Measurements from ENCODE around the gene CSNK1G1. TPM values are rescaled to one million over a fixed set of nuclear protein-coding genes. Genes with fewer than 3 reads are reported as not detected.

The CSNK1G1 gene
- total and polyA plus RNA-seq, 2 of the 8 experiments (the other 6 are each of a cell fraction or from before 2014, with no cell fraction given): 6.0 to 12.9 TPM

DNA sequence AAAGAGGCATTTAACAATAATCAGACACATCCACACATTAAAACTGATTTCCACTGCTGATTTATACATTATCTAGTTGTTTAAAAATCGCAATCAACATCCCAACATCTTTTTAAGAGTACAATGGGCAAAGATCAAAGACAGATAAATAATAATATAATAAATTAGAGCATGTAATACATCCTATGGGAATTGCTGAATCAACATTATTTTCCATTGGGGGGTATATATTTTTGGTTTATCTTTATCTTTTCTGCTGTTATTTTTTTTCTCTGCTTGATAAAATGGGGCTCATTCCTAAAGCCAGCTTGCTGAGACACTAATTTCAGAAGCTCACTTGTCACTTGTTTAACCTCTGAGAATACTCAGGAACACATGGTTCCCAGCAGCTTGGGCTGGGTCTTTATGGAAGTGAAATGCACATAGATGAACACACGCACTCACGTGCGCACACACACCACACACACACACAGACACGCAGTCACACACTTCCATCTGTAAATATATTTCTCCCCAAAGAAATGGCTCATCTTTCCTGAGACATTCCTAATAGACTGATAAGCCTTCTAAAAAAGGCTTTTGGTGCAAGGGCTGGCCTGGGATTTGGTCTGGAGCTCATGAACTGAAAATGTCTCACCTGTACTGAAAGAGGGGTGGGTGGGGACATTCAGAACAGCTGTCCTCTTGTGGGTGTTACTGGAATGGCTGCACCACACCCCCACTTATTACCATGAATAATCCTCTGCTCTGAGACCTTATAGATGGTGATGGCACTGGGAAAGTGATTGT is 189.7 kb downstream of the CSNK1G1 start:
- Histone ChIP-seq H3K9ac (replicated peaks in 1 of 4; ENCODE audit: extremely low read depth in 1 of 4, low read depth in 3 of 4, low read length in 3 of 4) (no peak overlapping the region), H4K91ac (replicated peaks; ENCODE audit: insufficient read length, low read length) (no peak overlapping the region), H3K56ac (replicated peaks; ENCODE audit: insufficient read length, low read depth, low read length) (no peak overlapping the region), H3K79me1 (ENCODE audit: low read depth, low read length) (no peaks in the 10 kb centered on the region), H3K18ac (ENCODE audit: extremely low read depth, low read length) (no peak overlapping the region), H2BK5ac (ENCODE audit: low read depth, low read length) (no peak overlapping the region), H2AK5ac (ENCODE audit: low read depth, low read length) (no peak overlapping the region), H2BK15ac (ENCODE audit: low read length) (no peak overlapping the region), H3K4me2 (ENCODE audit: insufficient read depth in 1 of 2, low read depth in 2 of 2, low read length in 2 of 2) (no peak overlapping the region), H3K79me2 (ENCODE audit: control insufficient read depth in 1 of 2, insufficient read depth in 2 of 2, low read length in 2 of 2) (peaks cover 0 to 9% of the 10 kb centered on the region in 2 experiments; a peak in 2 of 4 replicates), H3K27me3 (replicated peaks in 1 of 4; ENCODE audit: control insufficient read depth in 3 of 4, extremely low read depth in 1 of 4, insufficient read depth in 3 of 4, low read length in 3 of 4) (no peaks in the 10 kb centered on the region), H4K20me1 (replicated peaks in 1 of 2; ENCODE audit: control insufficient read depth in 1 of 2, insufficient read depth in 2 of 2, low read length in 2 of 2) (peaks cover 0 to 1% of the 10 kb centered on the region in 2 experiments), H2BK20ac (ENCODE audit: low read length) (no peak overlapping the region), H3K14ac (ENCODE audit: insufficient read length) (no peak overlapping the region), H3K36me3 (ENCODE audit: control insufficient read depth in 2 of 4, insufficient read depth in 4 of 4, low read length in 3 of 4) (peaks cover 0 to 3% (median under 1%) of the 10 kb centered on the region in 4 experiments; a peak in 2 of 8 replicates), H2BK12ac (ENCODE audit: low read depth, low read length) (no peak overlapping the region), H3K4ac (replicated peaks; ENCODE audit: insufficient read length, low read depth, low read length) (no peak overlapping the region), H3K4me3 (ENCODE audit: extremely low read depth in 1 of 4, insufficient read depth in 2 of 4, low read depth in 3 of 4, low read length in 4 of 4) (no peak overlapping the region), H3K27ac (ENCODE audit: low read depth, low read length) (no peak overlapping the region), H3K23me2 (ENCODE audit: low read depth, low read length) (peaks cover 3% of the 10 kb centered on the region; the same call in 1 of the 2 replicates), H3K9me3 (ENCODE audit: insufficient read depth in 2 of 2, low read depth in 1 of 2, low read length in 1 of 2) (no peaks in the 10 kb centered on the region), H2AFZ (ENCODE audit: low read length) (no peak overlapping the region), H3K23ac (ENCODE audit: insufficient read length) (no peak overlapping the region), H2BK120ac (replicated peaks; ENCODE audit: low read depth, low read length) (no peak overlapping the region), H4K8ac (ENCODE audit: extremely low read depth, insufficient read depth, low read length) (no peak overlapping the region), H3K4me1 (replicated peaks in 1 of 4; ENCODE audit: control insufficient read depth in 3 of 4, insufficient read depth in 4 of 4, low read length in 3 of 4) (peaks cover 0 to 13% (median 5%) of the 10 kb centered on the region in 4 experiments), H4K5ac (ENCODE audit: insufficient read length, low read depth, low read length) (no peak overlapping the region)
- ChIA-PET POLR2A (ENCODE audit: partially characterized antibody) (interaction anchor here (0.6 to 0.7 kb wide), 2 partner anchors 10 to 21 kb away, joined by 3 read pairs; no protein-coding TSS in a partner anchor), CTCF (ENCODE audit: partially characterized antibody) (interaction anchor here (0.7 to 0.9 kb wide), 2 partner anchors 19 to 517 kb away, joined by 3 read pairs; no protein-coding TSS in a partner anchor)
- DNase-seq (ENCODE audit: low read depth in 1 of 2, low spot score in 2 of 2): no peak
- 93% methylated on average over 5 of the region's 5 CpGs; no CpG with 5 or more reads in 1 of the 2 experiments for WGBS, 2 experiments (ENCODE audit: extremely low coverage in 1 of 2, insufficient coverage in 1 of 2, insufficient read length in 1 of 2, insufficient replicate concordance in 2 of 2, low coverage in 1 of 2, low lambda C conversion rate in 2 of 2, missing lambda C conversion rate in 1 of 2)
- no peak for FAIRE-seq
- no peak for TF ChIP-seq ASH2L (IDR thresholded peaks at IDR 0.05; ENCODE audit: low read length)
- no peak for TF ChIP-seq SUZ12 (IDR thresholded peaks at IDR 0.05; ENCODE audit: low read length)
- TF ChIP-seq NANOG (IDR thresholded peaks at IDR 0.05; ENCODE audit: insufficient read depth, low read depth, low read length, poor library complexity, severe bottlenecking): no peak
- no peak for TF ChIP-seq BACH1 (IDR thresholded peaks at IDR 0.05; ENCODE audit: low read length)
- TF ChIP-seq HDAC2 (IDR thresholded peaks at IDR 0.05; ENCODE audit: borderline replicate concordance in 1 of 2, low read depth in 2 of 2, low read length in 2 of 2): no peak
- no peak for TF ChIP-seq SAP30 (IDR thresholded peaks at IDR 0.05; ENCODE audit: insufficient read depth, insufficient replicate concordance, low read length)
- TF ChIP-seq EP300 (IDR thresholded peaks at IDR 0.05; ENCODE audit: borderline replicate concordance in 1 of 2, low read depth in 2 of 2, low read length in 2 of 2): no peak
- no peak for TF ChIP-seq CTBP2 (IDR thresholded peaks at IDR 0.05; ENCODE audit: borderline replicate concordance, insufficient read depth, insufficient read length, low read length)
- TF ChIP-seq RXRA (IDR thresholded peaks at IDR 0.05; ENCODE audit: insufficient read depth, low read depth, low read length): no peak
- no peak for TF ChIP-seq PHF8 (conservative IDR thresholded peaks at IDR 0.05; ENCODE audit: low read depth, low read length)
- TF ChIP-seq SP2 (IDR thresholded peaks at IDR 0.05; ENCODE audit: low read length): no peak
